ENCODE measurements around the gene KCNC2.

Gene KCNC2

DNA sequence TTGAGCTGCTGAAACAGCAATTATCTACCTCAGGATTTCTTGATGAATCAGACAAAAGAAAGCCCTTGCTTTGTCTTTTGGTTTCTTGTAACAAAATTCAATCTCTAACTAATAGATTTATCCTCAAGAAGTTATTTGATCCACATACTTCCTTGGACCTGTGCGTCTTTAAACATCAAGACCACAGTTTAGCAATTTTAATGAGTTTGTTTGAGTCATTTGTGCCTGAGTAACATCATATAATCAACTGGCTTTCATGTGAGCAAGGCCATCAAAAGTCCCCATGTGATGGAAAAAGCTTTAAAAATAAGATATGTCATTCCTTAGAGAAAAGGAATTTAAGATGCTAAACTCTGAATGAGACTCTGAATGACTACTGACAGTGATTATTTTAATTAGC is 52.3 kb downstream of the KCNC2 start:
- no peak for DNase-seq

- no peak for DNase-seq
These were observed 53.7 kb downstream of the KCNC2 start for GRCh38 chr12:75155962-75156361.

DNA sequence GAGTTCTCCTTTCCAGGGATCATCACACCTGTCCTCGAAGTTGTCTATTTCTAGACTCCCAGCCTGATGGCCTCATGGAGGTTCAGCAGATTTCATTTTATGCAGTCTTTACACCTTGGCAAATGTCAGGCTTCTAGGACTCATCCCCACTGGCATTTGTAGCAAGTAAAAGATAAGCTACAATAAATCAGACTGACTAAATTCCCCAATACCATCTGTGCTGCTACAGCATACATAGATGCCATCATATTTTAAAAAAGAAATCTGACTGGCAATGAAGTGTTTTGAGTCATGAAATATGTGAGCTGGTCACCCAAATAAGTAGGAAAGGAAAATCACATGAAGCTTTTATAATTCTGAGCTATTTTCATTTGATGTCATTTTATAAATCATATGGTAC is 55.3 kb downstream of the KCNC2 start:
- DNase-seq: no peak

DNA sequence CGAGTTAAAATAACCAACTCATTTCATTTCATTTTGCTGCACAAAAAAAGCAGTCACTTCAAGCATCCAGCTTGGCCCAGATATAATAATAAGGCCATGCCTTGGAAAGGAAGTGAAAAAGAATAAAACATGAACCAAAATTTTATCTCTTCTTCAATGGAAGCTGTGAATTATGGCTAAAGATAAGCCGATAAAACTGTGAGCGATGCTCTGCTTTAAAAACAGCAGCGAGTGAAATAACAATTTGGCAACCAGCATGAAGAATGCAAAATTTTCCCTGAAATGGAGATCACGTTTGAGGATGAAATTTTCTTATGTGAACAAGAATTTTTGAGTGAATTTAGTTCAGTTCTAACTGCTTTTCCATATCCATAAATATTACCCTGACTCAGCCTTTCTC is 70.4 kb downstream of the KCNC2 start:
- no peak for DNase-seq

GRCh38 chr12:75137896-75138295 is 71.7 kb downstream of the KCNC2 start:
- no peak for DNase-seq

DNA sequence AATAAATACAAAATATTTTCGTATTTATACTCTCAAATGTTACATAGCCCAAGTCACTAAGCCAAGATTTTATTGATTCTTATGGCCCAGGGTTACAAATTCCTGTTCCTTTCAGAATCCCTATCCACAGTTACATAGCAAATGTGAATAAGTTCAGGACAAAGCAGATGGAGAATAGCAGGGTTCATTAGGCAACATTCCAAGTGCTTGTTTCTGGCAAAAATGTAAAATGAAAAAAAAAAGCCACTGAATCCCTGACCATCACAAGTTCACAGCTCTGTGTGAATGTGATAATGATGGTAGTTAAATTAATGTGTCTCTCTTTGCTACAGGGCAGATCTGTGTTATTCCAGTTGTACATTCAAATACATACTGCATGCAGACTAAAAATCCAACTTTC is 74.6 kb downstream of the KCNC2 start:
- no peak for DNase-seq

GRCh38 chr12:75130811-75131210 is 78.8 kb downstream of the KCNC2 start:
- DNase-seq: no peak

GRCh38 chr12:75129275-75129674 is 80.4 kb downstream of the KCNC2 start:
- no peak for DNase-seq

GRCh38 chr12:75121036-75121705 is 88.5 kb downstream of the KCNC2 start:
- DNase-seq: no peak

GRCh38 chr12:75120311-75120711 is 89.3 kb downstream of the KCNC2 start:
- DNase-seq: no peak

GRCh38 chr12:75116646-75117198 is 92.9 kb downstream of the KCNC2 start:
- no peak for DNase-seq

DNA sequence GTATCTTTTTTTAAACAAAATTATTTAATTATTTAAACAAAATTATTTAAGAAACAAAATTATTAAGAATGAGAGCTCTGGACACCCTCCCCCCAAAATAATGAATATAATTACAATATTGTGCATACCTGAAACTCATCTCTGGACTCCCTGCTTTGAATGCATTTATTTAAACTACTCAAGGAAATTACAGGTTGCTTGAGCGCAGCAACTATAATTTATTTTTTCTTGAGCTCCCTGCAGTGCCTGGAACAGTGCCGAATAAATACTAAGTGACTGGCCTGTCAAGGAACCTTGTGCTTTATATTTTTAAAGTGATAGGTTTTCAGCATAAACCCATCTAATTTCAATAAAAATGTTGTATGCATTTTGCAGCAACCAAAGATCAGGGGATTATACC is 93.9 kb downstream of the KCNC2 start:
- no peak for DNase-seq

DNA sequence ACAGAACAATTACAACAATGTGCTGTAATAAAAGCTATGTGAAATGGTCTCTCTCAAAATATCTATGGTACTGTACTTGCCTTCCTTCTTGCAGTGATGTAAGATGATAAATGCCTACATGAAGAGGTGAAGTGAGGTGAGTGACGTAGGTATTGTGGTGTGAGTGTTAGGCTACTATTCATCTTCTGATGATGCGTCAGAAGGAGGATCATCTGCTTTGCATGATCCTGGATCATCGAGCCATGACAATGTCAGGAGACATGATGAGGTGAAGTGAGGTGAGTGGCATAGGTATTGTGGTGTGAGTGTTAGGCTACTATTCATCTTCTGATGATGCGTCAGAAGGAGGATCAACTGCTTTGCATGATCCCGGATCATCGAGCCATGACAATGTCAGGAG is 105.8 kb downstream of the KCNC2 start:
- no peak for DNase-seq

GRCh38 chr12:75101781-75102180 is 107.9 kb downstream of the KCNC2 start:
- no peak for DNase-seq

- no peak for DNase-seq
These were observed 110.4 kb downstream of the KCNC2 start for GRCh38 chr12:75099210-75099609.

DNA sequence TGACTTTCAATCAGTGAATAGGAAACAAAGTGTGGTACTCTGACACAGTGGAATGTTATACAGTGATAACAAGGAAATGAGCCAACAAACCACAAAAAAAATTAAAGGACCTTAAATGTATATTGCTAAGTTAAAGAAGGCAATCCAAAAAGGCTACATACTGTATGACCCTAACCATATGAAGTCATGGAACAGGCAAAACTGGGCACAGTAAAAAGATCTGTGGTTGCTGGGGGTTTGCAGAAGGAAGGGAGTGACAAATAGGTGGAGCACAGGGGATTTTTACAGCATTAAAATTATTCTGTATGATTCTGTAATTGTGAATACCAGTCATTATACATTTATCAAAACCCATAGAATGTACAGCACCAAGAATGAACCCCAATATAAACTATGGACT is 112.6 kb downstream of the KCNC2 start:
- DNase-seq: no peak

GRCh38 chr12:75087654-75088053 is 122.0 kb downstream of the KCNC2 start:
- no peak for DNase-seq

DNA sequence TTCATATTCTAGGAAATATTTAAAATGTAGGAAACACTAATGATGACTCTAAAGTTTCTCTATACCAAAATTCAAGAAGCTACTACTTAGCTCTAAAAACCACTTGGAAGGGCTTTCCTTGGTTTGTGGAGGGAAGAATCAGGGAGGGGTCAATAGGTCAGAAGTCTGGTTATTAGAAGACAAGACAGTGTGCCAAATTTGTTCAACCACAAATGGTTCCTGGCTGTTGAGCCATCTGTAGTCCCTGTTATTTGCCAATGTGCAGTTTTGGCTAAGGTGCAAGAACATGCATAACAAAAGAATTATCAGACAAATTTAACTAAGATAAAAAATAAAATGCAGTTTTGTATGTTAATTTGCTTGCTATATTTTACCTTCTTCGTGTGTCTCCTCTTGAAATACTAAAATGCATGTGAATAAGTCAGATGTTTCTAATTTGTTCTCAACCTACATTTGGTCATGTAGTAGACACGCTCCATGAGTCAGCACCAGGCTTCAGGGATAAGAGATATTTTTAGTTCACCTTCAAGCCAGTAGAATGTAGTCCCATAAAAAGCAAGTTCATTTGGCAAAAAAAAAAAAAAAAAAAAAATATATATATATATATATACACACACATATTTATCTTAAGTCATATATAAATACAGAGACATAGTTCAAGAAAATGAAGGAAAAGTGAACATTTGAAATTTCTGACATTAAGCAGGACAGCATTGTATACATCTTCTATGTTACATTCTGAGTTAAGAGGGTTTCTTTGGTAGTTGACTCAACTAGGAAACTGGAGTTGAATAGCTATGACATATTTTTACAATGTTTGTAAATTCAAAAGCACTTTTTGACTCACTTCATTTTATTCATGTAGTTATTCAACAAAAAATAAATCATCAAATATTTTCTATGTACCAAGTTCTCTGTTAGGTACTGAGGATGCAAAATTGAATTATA is 123.3 kb downstream of the KCNC2 start:
- DNase-seq: no peak

- DNase-seq: no peak
These were observed 128.3 kb downstream of the KCNC2 start for GRCh38 chr12:75081305-75081704.

GRCh38 chr12:75080582-75080981 is 129.1 kb downstream of the KCNC2 start:
- no peak for DNase-seq

DNA sequence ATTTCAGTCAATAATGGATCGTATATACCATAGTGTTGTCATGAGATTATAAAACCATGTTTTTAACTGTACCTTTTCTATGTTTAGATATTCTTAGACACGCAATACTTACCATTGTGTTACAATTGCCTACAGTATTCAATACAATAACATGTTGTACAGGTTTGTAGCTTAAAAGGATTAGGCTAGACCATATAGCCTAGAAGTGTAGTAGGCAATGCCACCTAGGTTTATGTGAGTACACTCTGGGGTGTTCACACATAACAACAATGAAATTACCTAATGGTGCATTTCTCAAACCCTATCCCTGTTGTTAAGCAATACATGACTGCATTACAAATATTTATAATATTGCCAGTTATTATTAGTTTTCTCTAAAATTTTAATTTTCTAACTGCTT is 144.2 kb downstream of the KCNC2 start:
- no peak for DNase-seq

- no peak for DNase-seq
These were observed 146.9 kb downstream of the KCNC2 start for GRCh38 chr12:75062691-75063090.

GRCh38 chr12:75058228-75058627 is 151.4 kb downstream of the KCNC2 start:
- no peak for DNase-seq

GRCh38 chr12:75048767-75049166 is 160.9 kb downstream of the KCNC2 start:
- DNase-seq: no peak
